Activated CD8-positive, alpha-beta memory T cell treated with anti-CD3 and anti-CD28 coated beads, Interleukin-2, amount 50 U/mL, for 24 hours (primary cell): ENCODE measurements around the gene VASH1.

Experiments used
- DNase-seq: peaks from one replicate; pipeline ENCODE4 v3.0.0-alpha.2; 2020; ENCODE audit errors: extremely low read depth

The VASH1 gene

DNA sequence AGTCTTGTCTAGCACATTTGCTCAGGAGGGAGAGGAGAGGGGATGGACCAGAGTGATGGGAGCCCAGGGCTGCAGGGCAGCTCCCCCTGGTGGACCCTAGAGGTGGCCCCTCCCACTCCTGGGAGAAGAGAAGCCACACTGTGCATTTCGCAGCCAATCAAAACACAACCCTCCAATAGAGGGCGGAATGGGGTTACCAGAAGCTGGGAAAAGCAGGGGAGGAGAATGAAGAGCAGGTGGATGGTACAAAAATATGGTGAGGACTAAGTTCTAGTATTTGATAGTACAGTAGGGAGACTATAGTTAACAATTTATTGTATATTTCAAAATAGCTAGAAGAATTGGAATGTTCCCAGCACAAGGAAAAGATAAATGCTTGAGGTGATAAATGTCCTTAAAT, 23.6 kb downstream of the VASH1 start:
- DNase-seq = no peak

DNA sequence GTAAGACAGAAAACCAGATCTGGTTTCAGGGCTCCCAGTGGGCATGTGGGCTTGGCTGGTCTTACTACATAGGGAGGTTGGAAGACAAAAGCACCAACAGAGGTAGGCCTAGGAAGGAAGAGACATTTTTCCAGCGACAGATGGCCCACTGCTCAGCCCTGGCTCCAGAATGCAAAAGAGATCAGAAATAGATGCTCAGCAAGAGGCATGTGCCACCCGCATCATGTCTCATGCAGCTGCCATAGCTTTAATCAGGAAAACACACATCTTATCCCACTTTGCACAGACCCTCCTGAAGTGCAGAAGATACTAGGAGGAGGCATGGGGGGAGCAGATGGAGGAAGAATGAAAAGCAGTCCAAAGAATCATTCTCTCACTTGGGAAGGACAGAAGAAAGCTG, 25.3 kb downstream of the VASH1 start:
- no peak for DNase-seq

DNA sequence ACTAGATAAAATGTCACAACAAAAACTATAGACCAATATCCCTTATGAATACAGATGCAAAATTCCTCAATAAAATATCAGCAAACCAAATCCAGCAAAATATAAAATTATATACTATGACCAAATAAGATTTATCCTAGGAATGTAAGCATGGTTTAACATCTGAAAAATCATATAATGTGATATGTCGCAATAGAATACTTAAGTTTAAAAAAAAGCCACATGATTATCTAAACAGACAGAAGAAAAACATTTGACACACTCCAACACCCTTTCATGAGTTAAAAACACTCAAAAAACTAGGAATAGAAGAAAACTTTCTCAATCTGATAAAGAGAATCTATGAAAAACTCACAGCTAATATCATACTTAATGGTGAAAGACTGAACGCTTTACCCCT, 31.2 kb downstream of the VASH1 start:
- DNase-seq = no peak

DNA sequence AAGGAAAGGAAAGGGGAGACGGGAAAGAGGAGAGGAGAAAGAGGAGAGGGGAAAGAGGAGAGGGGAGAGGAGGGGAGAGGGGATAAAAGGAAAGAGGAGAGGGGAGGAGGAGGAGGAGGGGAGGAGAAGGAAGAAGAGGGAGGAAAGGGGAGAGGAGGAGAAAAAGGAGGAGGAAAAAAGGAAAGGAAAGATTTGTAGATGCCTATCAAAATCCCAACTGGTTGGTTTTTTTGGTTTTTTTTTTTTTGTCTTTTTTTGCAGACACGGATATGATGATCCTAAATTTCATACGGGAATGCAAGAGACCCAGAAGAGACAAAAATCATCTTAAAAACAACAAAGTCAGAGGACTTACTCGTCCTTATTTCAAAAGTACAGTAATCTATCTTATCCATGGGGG, 32.1 kb downstream of the VASH1 start:
- DNase-seq = no peak

DNA sequence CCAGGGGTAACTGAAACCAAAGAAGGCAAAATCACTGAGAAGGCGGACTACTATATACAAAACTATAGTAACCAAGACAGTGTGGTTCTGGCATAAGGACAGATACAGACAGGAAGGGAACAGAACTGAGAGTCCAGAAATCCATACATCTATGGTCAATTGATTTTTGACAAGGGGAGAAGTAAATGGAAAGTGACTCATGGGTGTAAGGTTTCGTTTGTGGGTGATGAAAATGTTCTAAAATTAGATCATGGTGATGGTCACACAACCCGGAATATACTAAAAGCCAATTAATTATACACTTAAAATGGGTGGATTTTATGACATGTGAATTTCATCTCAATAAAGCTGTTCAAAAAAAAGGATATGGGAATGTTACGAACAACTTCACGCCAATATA, 32.7 kb downstream of the VASH1 start:
- DNase-seq = no peak

DNA sequence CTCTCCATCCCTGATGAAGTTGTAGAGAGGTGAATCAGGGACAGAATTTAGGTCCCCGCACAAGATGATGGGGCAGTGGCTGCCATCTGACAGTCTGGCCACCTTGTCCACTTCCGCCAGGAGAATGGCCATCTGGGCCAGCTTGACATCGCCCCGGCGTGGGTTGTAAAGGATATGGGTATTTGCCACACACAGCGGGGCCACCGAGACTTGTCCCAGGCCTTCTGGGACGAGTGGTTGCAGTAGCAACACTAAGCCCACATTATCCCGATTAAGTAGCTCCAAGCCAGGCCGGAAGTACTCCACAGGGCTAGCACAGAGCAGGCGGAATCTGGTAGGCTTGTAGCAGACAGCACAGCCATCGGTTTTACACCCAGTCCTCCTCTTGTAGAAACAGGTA, 45.2 kb downstream of the VASH1 start:
- DNase-seq = no peak

DNA sequence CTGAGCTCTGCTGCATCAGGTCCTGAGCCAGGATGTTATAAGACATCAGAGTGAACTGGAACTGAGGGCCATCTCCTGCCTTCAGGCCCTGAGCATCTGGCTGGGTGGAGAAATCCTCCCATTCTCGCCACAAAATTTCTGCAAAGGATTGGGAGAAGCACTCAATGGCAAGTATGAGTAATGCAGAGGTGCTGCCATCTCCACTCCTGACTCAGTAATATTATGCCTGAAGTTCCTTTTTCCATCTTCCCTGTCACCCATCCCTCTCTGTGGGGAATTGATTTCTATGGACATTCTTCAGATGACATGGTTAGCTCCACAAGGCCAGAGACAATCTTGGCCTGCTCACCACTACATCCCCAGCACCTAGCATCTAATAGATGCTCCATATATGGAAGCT, 46.7 kb downstream of the VASH1 start:
- DNase-seq = no peak

DNA sequence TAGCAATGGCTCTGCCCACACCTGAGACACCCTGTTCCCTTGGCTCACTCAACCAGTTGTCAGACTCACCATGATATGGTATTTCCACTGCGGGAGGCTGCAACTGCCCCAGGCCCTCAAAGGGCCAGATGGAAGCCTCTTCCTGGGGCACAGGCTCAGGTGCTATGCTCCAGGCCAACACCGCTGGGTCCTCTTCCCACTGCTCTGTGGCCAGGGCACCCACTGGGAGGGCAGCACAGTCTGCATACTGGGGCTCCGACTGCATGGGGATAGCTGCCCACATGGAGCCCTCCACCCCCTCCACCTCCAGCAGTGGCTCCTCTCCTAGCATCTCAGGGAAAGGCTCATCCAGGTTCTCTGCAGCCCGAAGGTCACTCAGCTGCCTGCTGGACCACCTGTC, 47.7 kb downstream of the VASH1 start:
- no peak for DNase-seq

DNA sequence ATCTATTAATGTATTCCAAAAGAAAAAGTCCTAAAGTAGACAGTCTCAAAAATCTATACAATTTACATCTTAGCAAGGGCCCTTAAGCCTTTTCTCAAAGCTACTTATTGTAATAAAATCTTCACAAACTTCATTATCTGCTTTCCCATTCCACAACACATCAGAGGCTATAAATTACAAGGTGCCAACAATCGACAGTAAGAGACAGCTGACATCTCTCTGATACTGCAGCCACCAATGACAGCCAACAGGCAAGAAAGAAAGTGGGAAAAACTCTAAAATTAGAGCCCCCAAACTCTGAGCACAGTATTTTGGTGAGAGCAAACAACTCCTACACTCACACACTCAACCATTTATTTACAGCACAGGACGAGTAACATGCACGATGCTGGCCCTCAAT, 49.3 kb downstream of the VASH1 start:
- no peak for DNase-seq

DNA sequence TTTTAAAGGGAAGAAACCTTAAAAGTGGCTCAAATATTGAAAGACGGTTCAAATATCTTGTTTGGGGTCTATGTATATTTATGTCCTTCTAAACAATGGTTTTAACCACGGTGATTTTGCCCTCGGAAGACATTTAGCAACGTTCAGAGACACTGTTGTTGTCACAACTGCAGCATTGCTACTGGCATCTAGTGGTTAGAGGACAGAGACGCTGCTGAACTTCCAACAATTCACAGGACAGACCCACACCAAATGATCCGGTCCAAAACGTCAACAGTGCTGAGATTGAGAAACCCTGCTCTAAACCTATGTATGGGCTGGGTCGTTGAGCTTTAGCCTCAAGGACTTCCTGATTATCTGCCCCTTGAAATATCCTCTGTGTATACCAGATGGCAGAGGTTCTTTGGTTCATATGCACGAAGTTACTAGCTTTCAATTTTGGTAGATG, 49.7 kb downstream of the VASH1 start:
- no peak for DNase-seq

DNA sequence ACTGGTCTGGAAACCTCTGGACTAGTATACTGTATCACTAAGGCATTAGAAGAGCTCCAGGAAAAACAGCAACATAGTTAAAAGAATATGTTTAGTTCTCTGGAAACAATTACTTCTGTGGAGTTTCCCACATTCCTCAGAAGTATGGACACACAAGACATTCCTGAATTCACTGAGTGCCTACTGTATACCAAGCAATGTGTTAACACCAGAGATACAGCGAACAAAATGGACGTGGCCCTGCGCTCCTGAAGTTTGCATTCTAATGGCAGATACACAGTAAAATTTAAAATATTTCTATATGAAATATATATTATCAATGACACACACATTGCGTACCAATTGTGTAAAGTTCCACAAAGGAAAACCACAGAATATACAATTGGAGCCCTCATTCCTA, 50.3 kb downstream of the VASH1 start:
- DNase-seq = no peak

DNA sequence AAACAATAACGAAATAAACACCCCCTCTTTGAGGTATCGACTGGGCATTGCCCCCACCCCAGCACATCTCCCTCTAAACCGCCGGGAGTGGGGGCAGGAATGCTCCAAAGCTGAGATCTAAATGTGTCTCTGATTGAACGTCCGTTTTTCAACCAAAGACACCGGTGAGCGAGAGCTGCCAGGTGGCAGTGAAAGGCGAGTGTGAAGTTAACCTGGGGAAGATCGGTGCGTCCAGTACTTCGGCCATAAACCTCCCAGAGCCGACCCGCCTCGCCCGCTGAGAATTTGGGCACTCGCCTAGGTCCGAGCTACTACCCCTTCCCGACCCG, 50.8 kb downstream of the VASH1 start:
- DNase-seq = no peak

DNA sequence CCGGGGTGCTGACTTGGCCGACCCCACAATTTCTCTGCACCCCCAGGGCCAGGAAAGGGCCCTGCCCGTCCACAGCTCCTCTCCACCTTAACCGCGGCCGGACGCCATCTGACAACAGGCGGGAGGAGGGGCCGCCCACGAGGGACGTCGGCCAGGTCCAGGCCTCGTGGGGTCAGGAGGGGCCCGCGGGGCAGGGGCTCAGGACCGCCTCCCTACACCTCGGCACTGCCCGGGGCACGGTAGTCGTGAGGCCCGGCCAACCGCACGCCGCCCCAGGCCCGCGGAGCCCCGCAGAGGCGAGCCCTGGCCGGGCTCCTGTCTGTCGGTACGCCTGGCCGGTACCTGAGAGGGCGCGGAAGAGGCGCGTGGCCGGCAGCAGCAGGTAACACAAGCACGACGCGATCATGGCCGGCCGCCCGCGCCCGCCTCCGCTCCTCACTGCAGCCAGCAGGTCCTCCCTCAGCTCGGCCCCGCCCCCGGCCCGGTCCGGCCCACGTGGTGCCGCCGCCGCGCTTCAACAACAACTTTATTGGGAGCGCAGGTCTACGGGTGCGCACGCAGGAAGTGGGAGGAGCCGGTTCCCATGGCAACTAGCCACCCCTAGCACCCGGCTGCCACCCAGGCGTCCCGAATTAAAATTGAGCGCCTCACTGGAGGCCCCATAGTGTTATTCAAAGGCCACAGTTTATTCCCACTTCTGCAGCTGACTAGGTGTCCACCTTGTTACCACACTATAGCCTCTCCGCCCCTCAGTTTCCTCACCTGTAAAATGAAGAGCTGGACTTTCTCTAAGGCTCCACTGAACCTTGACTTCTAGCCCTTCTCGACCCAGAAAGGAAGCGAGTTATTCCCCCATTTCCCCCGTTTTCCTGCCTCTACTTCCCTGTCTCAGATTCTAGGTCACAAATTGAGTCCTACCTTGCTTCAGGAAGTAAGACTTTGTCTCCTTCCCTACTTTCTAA, 51.4 kb downstream of the VASH1 start, which contains the start of gene ANGEL1:
ANGEL1 (minus strand) TSS at position 461 of the 962 bp plus-strand sequence; CDS start at position 406, 55 bp downstream.
- DNase-seq = peak; percentile 90

DNA sequence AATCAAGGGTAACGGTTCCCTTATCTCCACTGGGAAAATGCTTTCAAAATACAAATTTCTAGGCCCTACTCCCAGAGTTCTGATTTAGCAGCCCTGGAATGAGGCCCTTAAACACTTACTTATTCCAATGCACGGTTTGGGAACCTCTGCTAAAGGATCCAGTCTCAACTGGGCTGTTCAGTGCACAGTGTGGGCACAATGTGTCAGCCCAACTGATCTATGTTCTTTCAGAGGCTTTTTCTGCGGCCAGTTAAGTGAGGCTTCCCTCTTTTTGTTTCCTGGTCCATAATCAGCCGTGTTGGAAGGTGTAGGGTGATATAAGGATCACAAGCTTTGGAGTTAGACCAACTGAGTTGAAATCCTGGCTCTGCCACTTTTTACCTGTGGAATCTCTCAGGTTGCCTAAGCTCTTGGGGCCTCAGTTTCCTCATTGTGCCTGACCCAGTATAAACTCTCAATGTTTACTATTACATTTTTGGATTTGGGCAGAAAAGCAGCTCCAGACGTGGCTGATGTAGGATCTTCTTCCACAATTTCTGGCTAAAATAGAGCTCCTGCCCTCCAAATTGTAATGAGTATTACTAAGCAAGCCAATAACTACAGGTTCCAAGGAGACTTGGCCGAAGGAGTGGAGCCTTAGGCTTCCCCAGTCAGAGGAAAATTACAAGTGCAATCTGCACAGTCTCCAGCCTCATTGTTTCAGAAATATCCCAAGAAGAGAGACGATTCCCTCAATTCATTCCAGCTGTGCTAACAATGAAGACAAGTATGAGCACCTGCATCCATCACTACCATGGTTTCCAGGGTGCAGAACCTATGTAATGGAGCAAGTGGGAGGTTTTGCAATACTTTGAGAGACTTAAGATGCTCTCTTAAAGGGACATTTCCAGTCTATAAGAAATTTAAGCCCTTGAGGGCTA, 53.7 kb downstream of the VASH1 start:
- no peak for DNase-seq

DNA sequence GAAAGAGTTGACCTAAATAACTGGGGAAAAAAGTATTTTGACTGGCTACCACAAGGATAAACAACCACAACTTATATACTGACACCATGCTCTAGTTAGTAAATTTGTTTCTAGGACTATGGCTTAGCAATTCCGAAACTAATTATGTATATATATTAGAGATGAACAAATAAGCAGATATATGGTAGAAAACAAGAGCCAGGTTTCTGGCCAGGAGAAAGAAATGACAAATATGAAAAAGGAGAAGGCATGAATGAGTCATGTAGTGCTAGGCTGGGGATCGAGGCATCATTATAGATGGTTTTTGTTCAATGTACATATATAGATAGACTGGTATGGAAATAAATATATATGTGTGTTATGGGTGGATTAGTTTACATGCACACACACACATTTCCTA, 59.4 kb downstream of the VASH1 start:
- no peak for DNase-seq

DNA sequence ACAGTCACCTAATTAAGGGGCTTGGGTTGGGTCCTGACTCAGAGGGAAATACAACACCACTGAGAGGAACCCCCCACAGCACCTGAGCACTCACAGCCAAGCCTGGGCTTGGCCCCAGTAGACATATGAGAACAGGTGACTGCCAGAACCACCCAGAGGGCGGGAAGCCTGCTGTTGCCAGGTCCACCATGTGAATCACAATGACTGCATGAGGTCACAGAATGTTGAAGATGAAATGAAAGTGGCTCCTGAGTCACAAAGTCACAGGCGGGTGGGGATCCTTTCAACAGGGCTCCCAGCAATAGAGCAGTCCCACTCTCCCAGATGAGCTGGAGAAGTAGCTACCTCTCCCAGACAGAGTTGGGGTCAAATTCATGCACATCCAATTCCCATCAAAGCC, 64.9 kb downstream of the VASH1 start, which contains the start of gene LRRC74A:
LRRC74A (plus strand) TSS at position 287 of the 400 bp plus-strand sequence. CDS start 290 bp downstream, outside the sequence.
- no peak for DNase-seq

DNA sequence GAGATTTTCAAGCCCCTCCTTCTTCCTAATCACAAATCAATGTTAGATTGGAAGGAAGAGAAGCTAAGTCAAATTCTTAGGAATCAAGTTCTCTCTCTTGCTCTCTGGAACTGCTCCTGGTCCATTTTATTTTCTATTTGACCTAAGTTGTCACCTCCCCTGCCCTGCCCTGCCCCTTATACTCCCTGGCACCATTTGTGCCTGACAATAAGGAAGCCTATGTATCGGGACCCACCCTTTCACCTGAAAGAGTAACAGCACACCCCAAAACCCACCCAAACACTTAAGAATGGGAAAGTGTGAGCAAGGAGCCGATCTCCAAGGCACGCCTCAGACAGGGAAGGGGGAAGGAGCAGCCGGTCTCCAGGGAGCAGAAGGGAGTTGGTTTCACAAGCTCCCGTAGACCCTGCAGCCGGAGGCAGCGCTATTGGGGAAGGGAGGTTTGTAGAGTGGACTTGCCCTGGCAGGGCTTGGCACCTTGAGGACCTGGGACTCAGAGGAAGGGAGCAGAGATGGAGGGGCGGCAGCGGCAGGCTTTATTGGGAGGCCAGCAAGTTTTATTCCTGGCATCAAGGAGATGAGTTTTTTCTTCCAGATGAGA, 66.5 kb downstream of the VASH1 start:
- DNase-seq = no peak

DNA sequence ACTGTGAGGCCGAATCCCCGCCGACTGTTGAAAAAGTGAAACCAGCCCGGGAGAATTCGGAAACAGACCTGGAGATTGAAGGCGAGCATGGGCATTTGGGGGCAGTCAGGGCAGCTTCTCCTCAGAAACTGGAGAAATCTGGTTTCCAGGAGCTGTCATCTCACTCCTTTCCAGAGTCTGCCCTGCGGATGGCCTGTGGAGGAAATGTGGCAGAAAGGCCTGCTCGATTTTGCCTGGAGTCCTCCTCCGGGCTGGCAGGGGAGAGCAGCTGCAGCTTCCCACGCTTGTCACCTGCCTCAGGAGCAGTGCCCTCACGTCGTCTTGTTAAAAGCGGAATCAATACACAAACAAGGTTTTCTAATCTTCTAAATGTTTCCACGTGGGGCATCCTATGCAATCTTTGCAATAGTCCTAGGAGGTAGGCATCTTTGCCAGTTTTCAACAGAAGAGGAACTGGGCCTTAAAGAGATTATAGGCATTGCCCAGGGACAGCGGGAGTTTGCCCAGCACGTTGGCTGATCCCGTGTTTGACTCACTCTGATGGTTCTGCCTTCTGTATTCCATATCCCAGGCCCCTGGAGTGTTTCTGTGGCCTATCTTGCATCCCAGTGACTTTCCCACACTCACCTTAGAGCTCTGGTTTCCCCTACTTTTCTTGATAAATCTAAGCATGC, 67.2 kb downstream of the VASH1 start:
- DNase-seq = no peak

DNA sequence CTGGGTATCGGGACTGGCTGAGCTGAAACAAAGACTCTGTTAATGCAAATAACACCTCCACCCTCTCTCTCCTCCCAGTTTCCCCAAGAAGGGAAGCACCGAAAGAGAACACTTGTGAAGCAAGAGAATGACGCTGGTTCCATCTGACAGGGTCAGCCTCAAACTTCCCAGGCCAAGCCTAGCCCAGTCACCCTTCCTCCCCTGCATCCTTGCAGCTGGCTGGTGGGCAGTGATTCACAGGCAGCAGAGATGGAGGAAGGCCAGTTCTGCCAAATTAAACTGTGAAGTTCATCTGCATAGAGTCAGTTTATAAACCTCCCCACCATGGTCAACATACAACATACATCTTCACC, 67.7 kb downstream of the VASH1 start:
- no peak for DNase-seq

DNA sequence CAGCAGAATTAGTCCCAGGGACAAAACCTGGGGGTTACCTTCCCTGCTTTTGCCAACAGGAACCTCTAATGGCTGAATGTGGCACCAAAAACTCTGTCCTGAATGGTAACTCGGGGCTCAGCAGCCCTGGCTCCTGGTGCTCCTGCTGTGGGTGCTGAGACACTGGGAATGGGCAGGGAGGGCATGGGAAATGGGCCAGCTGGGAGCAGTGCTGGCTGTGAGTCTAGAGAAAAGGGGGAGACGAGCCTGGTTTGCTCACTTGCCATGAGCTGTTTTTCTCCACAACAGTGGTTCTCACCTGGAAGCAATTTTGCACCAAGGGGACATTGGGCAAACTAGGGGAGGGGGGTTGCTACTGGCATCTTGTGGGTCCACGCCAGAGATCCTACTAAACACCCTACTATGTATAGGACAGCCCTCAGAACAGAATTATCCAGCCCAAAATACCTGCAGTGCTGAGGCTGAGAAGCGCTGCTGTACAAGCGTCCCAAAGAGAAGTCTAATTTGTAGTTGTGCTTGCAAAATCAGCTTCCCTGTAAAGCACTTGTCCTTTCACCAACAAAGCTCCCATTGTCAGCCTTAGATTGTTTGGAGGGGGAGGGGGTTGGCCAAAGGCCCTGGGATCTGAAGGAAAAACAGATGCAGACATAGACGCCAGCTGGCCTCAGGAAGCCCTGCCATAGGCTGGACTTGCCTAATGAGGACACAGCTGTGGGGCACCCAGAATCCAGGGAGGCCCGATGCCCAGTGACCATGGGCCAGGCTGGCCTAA, 68.6 kb downstream of the VASH1 start:
- DNase-seq = no peak

DNA sequence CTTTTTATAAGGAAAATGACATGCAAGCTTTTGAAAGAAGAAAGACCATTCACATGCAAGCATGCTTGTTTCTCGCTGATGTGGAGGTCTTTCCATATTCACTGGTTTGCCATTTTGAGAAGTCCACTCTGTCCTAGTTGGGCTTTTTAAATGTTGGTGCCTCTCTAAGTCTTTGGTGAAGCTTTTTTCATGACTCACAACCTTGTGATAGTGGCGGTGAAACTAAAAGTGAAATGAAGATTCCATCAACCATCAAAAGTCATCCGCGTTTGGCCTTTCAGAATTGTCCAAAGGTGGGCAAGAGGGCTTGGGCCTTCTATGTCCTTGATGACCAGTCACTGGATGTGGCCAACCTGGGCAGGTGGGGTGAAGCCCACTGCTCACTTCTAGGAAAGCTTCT, 69.3 kb downstream of the VASH1 start:
- DNase-seq = no peak
